ENCODE data around the gene RIMBP2. TPM values are rescaled to one million over a fixed set of nuclear protein-coding genes. Genes with fewer than 3 reads are reported as not detected.

Gene RIMBP2
- total and polyA plus RNA-seq, 9 of the 15 experiments (the other 6 are each of a cell fraction or from before 2014, with no cell fraction given) = not detected

GRCh38 chr12:130391186-130391585 lies 324.9 kb downstream of the RIMBP2 start (continued):
- TF ChIP-seq OTX1 (CRISPR knock-in tag; IDR thresholded peaks at IDR 0.05) = no peak
- no peak for TF ChIP-seq ZNF24 (IDR thresholded peaks at IDR 0.05)

DNA sequence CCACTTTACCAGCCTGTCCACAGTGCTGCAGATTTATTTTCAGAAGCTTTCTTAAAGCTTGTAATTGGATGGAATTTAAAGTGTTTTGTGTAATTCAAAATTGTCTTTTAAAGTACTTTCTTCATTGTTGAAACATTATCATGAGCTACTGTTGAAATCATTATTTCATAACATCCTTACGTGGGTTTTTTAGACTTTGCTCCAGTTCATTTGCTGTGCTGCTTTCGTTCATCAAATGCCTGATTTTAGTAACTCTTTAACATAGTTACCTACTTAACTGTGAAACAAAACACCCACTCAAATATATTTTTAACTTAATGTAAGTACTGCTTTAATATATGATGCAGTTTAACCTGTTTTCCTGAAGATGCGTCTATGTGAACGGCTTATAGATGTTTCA lies 330.9 kb downstream of the RIMBP2 start:
- no peaks in the 10 kb centered on the region for H3K27me3 ChIP-seq (ENCODE audit: control insufficient read depth in 2 of 2, insufficient read depth in 2 of 2, low read length in 2 of 2)
- no peak overlapping the region for H3K4me2 ChIP-seq (ENCODE audit: insufficient read depth, low read length)
- H4K20me1 ChIP-seq (replicated peaks; ENCODE audit: control insufficient read depth, insufficient read depth, low read length) = no peaks in the 10 kb centered on the region
- H3K4me1 ChIP-seq (replicated peaks in 1 of 2; ENCODE audit: control insufficient read depth in 2 of 2, insufficient read depth in 2 of 2, low read length in 2 of 2) = no peaks in the 10 kb centered on the region
- no peaks in the 10 kb centered on the region for H3K36me3 ChIP-seq (ENCODE audit: control insufficient read depth, insufficient read depth, low read length)
- in situ Hi-C loops (cut with MboI) = no loop called here
- no peak for FAIRE-seq
- no peak overlapping the region for H3K27ac ChIP-seq (ENCODE audit: extremely low read depth, low read depth, low read length)
- no peak for DNase-seq (ENCODE audit: extremely low read depth in 1 of 4, low spot score in 3 of 4)
- no peaks in the 10 kb centered on the region for H3K9me1 ChIP-seq (ENCODE audit: control insufficient read depth, insufficient read depth, low read length)
- ChIA-PET CTCF (ENCODE audit: low intra/inter-chr PET ratio) (no interaction called here), POLR2A (interaction anchor here (0.8 kb wide), 1 partner anchor 27 kb away, joined by 3 read pairs; no protein-coding TSS in a partner anchor)
- 0% methylated on average over 4 of the region's 4 CpGs for WGBS (ENCODE audit: insufficient coverage, low coverage, missing lambda C conversion rate)
- H3K9ac ChIP-seq (ENCODE audit: insufficient read depth in 1 of 2, low read depth in 2 of 2, low read length in 2 of 2) = no peak overlapping the region
- ATAC-seq = no peak
- no peaks in the 10 kb centered on the region for H3K9me3 ChIP-seq (replicated peaks; ENCODE audit: control insufficient read depth, insufficient read depth, low read depth, low read length)
- BruUV-seq (replicated peaks) = no TSS peak
- intact Hi-C loops (cut with micrococcal nuclease) = no loop called here
- no peaks in the 10 kb centered on the region for H3K79me2 ChIP-seq (ENCODE audit: control insufficient read depth, insufficient read depth, low read length)
- no peak overlapping the region for H3K4me3 ChIP-seq
- no peak overlapping the region for H2AFZ ChIP-seq (ENCODE audit: low read depth, low read length)
- TF ChIP-seq CBFB (CRISPR knock-in tag; IDR thresholded peaks at IDR 0.05) = no peak
- no peak for TF ChIP-seq C11orf30 (IDR thresholded peaks at IDR 0.05; ENCODE audit: low read depth)
- no peak for TF ChIP-seq GATAD2A (IDR thresholded peaks at IDR 0.05)
- TF ChIP-seq POLR2AphosphoS2 (IDR thresholded peaks at IDR 0.05; ENCODE audit: low read length) = no peak
- no peak for TF ChIP-seq ZBTB17 (CRISPR knock-in tag; IDR thresholded peaks at IDR 0.05)
- TF ChIP-seq EP300 (IDR thresholded peaks at IDR 0.05; ENCODE audit: low read length) = no peak
- TF ChIP-seq BRF1 (IDR thresholded peaks at IDR 0.05; ENCODE audit: borderline replicate concordance, extremely low read depth, insufficient read length) = no peak
- TF ChIP-seq TAF7 (tag; IDR thresholded peaks at IDR 0.05) = no peak
- no peak for TF ChIP-seq DEAF1 (CRISPR knock-in tag; IDR thresholded peaks at IDR 0.05)
- no peak for TF ChIP-seq OTX1 (CRISPR knock-in tag; IDR thresholded peaks at IDR 0.05)
- TF ChIP-seq KLF16 (IDR thresholded peaks at IDR 0.05) = no peak
- TF ChIP-seq, protein P1, sequence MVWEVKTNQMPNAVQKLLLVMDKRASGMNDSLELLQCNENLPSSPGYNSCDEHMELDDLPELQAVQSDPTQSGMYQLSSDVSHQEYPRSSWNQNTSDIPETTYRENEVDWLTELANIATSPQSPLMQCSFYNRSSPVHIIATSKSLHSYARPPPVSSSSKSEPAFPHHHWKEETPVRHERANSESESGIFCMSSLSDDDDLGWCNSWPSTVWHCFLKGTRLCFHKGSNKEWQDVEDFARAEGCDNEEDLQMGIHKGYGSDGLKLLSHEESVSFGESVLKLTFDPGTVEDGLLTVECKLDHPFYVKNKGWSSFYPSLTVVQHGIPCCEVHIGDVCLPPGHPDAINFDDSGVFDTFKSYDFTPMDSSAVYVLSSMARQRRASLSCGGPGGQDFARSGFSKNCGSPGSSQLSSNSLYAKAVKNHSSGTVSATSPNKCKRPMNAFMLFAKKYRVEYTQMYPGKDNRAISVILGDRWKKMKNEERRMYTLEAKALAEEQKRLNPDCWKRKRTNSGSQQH (CRISPR knock-in tag; IDR thresholded peaks at IDR 0.05) = no peak
- TF ChIP-seq PATZ1 (CRISPR knock-in tag; IDR thresholded peaks at IDR 0.05; ENCODE audit: borderline replicate concordance) = no peak
- no peak for TF ChIP-seq KDM1A (IDR thresholded peaks at IDR 0.05)
- no peak for TF ChIP-seq L3MBTL2 (IDR thresholded peaks at IDR 0.05)
- no peak for TF ChIP-seq EP400 (IDR thresholded peaks at IDR 0.05)
- TF ChIP-seq HIVEP1 (CRISPR knock-in tag; IDR thresholded peaks at IDR 0.05) = no peak

Measured in K562 (cell line).